Esophagus muscularis mucosa (tissue), 4 donors: Measurements from ENCODE around the gene KTI12.

Source experiments
- CTCF ChIP-seq, 3 experiments: fragments of 200-600 bp in 2 of 3; fragments of 450-650 bp in 1 of 3; sonication (generic) in 2 of 3; IDR thresholded peaks; one replicate each; pipeline ENCODE4 v1.5.1; 2017 to 2019; ENCODE audit warnings: antibody characterized with exemption in 3 of 3, mild to moderate bottlenecking in 2 of 3, moderate library complexity in 1 of 3
- EP300 ChIP-seq: sonication (generic); formaldehyde crosslinking; IDR thresholded peaks from one replicate; pipeline ENCODE4 v1.6.1; 2017; ENCODE audit warnings: antibody characterized with exemption
- POLR2A ChIP-seq: fragments of 450-650 bp; IDR thresholded peaks from one replicate; pipeline ENCODE4 v1.6.1; 2017; ENCODE audit warnings: antibody characterized with exemption, moderate library complexity, mild to moderate bottlenecking, low read depth
- POLR2AphosphoS5 ChIP-seq, 2 donors: sonication (generic); formaldehyde crosslinking; IDR thresholded peaks; one replicate each; pipeline ENCODE4 v1.6.1; 2017; ENCODE audit warnings: antibody characterized with exemption in 2 of 2

DNA sequence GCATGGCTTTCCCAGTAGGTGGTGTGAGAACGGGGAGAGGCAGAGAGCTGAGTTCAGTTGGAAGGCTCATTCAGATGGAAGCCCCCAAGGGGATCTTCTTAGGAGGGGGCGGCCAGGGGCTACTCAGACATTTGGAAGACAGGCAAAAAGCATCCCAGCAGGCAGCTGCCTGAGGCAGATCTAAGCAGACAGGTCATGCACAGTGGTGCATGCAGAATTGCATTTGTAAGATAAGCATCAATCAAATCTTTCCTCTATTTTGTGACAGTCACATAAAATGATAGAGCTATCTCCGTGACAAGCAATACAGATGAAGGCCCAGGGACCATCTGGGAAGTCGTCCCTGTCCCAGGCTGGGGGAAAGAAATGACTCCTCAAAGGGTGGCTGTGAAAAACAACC lies 46.9 kb downstream of the KTI12 start:
- no peak for TF ChIP-seq CTCF (IDR thresholded peaks at IDR 0.05)
- TF ChIP-seq POLR2A = no peak
- no peak for TF ChIP-seq POLR2AphosphoS5 (IDR thresholded peaks at IDR 0.05)
- no peak for TF ChIP-seq EP300
